HUES64 (cell line): ENCODE results near the gene UBE2V1.
"Not testable (repeated sequence)": the region's sequence is repeated elsewhere in the genome, so short reads cannot be mapped to it uniquely, and the experiment has no call there.

Source experiments
- H3K27ac ChIP-seq: 2 replicates; pipeline ENCODE4 v1.7.0; 2013; ENCODE audit warnings: low read depth, low read length, inconsistent platforms
- H3K27me3 ChIP-seq: 2 replicates; pipeline ENCODE4 v1.6.1; 2013; ENCODE audit warnings: mild to moderate bottlenecking, low read length; ENCODE audit not compliant: insufficient read depth
- H3K36me3 ChIP-seq: 2 replicates; pipeline ENCODE4 v1.6.1; 2013; ENCODE audit warnings: mild to moderate bottlenecking, low read length; ENCODE audit not compliant: insufficient read depth
- H3K4me1 ChIP-seq: 2 replicates; pipeline ENCODE4 v1.6.1; 2013; ENCODE audit warnings: mild to moderate bottlenecking, low read length, moderate library complexity; ENCODE audit not compliant: insufficient read depth
- H3K4me3 ChIP-seq: 2 replicates; pipeline ENCODE4 v1.5.1; 2013; ENCODE audit warnings: mild to moderate bottlenecking, low read length, moderate library complexity
- H3K9ac ChIP-seq: 2 replicates; pipeline ENCODE4 v1.6.1; 2013; ENCODE audit warnings: mild to moderate bottlenecking, low read depth, low read length
- H3K9me3 ChIP-seq: 2 replicates; pipeline ENCODE4 v1.6.1; 2013; ENCODE audit warnings: low read depth, low read length; ENCODE audit not compliant: insufficient read depth
- WGBS: fragments of 150-250, 120-280 bp; methylation state at CpG from one replicate; pipeline ENCODE4 v1.1.7; 2013; ENCODE audit warnings: missing lambda C conversion rate; 5-methylcytosine and 5-hydroxymethylcytosine counted together

Gene UBE2V1

GRCh38 chr20:50113420-50114224, 672 bp upstream of the UBE2V1 start:
- Histone ChIP-seq H3K9me3 (no peaks in the 10 kb centered on the region), H3K36me3 (peaks cover 2% of the 10 kb centered on the region; the same call in 1 of the 2 replicates), H3K4me1 (peaks cover 14% of the 10 kb centered on the region; the same call in 1 of the 2 replicates), H3K27me3 (no peaks in the 10 kb centered on the region), H3K27ac (peak overlapping the region; percentile 76), H3K4me3 (peak overlapping the region; percentile 93), H3K9ac (peak overlapping the region; percentile 89)
- 38% methylated on average over 11 of the region's 11 CpGs for WGBS

- H3K27me3 ChIP-seq = no peaks in the 10 kb centered on the region
- peak overlapping the region; percentile 89 for H3K9ac ChIP-seq
- H3K36me3 ChIP-seq = peaks cover 6% of the 10 kb centered on the region; the same call in 1 of the 2 replicates
- H3K27ac ChIP-seq = no peak overlapping the region
- H3K4me3 ChIP-seq = peak overlapping the region; percentile 93
- H3K9me3 ChIP-seq = no peaks in the 10 kb centered on the region
- H3K4me1 ChIP-seq = peaks cover 19% of the 10 kb centered on the region; the same call in 1 of the 2 replicates
- WGBS = 22% methylated on average over 9 of the region's 9 CpGs
Measured at GRCh38 chr20:50111829-50112495, 988 bp downstream of the UBE2V1 start.

- H3K27ac ChIP-seq = no peak overlapping the region
- 70% methylated on average over 10 of the region's 10 CpGs for WGBS
- H3K9ac ChIP-seq = no peak overlapping the region
- peak overlapping the region; percentile 93 for H3K4me3 ChIP-seq
- peaks cover 6% of the 10 kb centered on the region; the same call in 1 of the 2 replicates for H3K36me3 ChIP-seq
- no peaks in the 10 kb centered on the region for H3K27me3 ChIP-seq
- H3K9me3 ChIP-seq = no peaks in the 10 kb centered on the region
- peaks cover 19% of the 10 kb centered on the region; the same call in 1 of the 2 replicates for H3K4me1 ChIP-seq
Measured at GRCh38 chr20:50111120-50111828, 1.7 kb downstream of the UBE2V1 start.

- Histone ChIP-seq H3K9ac (no peak overlapping the region), H3K4me1 (peaks cover 17% of the 10 kb centered on the region; the same call in 1 of the 2 replicates), H3K4me3 (no peak overlapping the region), H3K9me3 (no peaks in the 10 kb centered on the region), H3K27ac (no peak overlapping the region), H3K36me3 (peaks cover 6% of the 10 kb centered on the region; the same call in 1 of the 2 replicates), H3K27me3 (no peaks in the 10 kb centered on the region)
- 84% methylated on average over 4 of the region's 4 CpGs for WGBS
Measured at GRCh38 chr20:50110141-50111047, 2.6 kb downstream of the UBE2V1 start.

- peaks cover 17% of the 10 kb centered on the region; the same call in 1 of the 2 replicates for H3K4me1 ChIP-seq
- H3K27ac ChIP-seq = no peak overlapping the region
- no peak overlapping the region for H3K4me3 ChIP-seq
- 71% methylated on average over 4 of the region's 4 CpGs for WGBS
- H3K9me3 ChIP-seq = no peaks in the 10 kb centered on the region
- H3K9ac ChIP-seq = no peak overlapping the region
- no peaks in the 10 kb centered on the region for H3K27me3 ChIP-seq
- H3K36me3 ChIP-seq = peaks cover 6% of the 10 kb centered on the region; the same call in 1 of the 2 replicates
Measured at GRCh38 chr20:50108556-50109235, 4.3 kb downstream of the UBE2V1 start.

GRCh38 chr20:50107796-50108331, 5.1 kb downstream of the UBE2V1 start:
- no peak overlapping the region for H3K4me3 ChIP-seq
- no peak overlapping the region for H3K27ac ChIP-seq
- H3K9ac ChIP-seq = no peak overlapping the region
- H3K36me3 ChIP-seq = peaks cover 6% of the 10 kb centered on the region; the same call in 1 of the 2 replicates
- peaks cover 17% of the 10 kb centered on the region; the same call in 1 of the 2 replicates for H3K4me1 ChIP-seq
- no peaks in the 10 kb centered on the region for H3K9me3 ChIP-seq
- 86% methylated on average over 6 of the region's 6 CpGs for WGBS
- H3K27me3 ChIP-seq = no peaks in the 10 kb centered on the region

- H3K36me3 ChIP-seq = peaks cover 6% of the 10 kb centered on the region; the same call in 1 of the 2 replicates
- H3K27me3 ChIP-seq = no peaks in the 10 kb centered on the region
- H3K4me3 ChIP-seq = no peak overlapping the region
- 94% methylated on average over 5 of the region's 6 CpGs for WGBS
- H3K27ac ChIP-seq = no peak overlapping the region
- peaks cover 18% of the 10 kb centered on the region; the same call in 1 of the 2 replicates for H3K4me1 ChIP-seq
- no peaks in the 10 kb centered on the region for H3K9me3 ChIP-seq
- H3K9ac ChIP-seq = no peak overlapping the region
Measured at GRCh38 chr20:50107086-50107660, 5.8 kb downstream of the UBE2V1 start.

GRCh38 chr20:50106669-50107068, 6.3 kb downstream of the UBE2V1 start:
- 89% methylated on average over 5 of the region's 5 CpGs for WGBS
- not testable (repeated sequence) for H3K9ac ChIP-seq, H3K9me3 ChIP-seq, H3K27ac ChIP-seq, H3K4me3 ChIP-seq, H3K27me3 ChIP-seq, H3K36me3 ChIP-seq
- H3K4me1 ChIP-seq = peaks cover 22% of the 10 kb centered on the region

- 93% methylated on average over 12 of the region's 15 CpGs for WGBS
- H3K27ac ChIP-seq, H3K4me3 ChIP-seq, H3K9me3 ChIP-seq, H3K9ac ChIP-seq, H3K36me3 ChIP-seq, H3K27me3 ChIP-seq: not testable (repeated sequence)
- H3K4me1 ChIP-seq = peaks cover 22% of the 10 kb centered on the region
Measured at GRCh38 chr20:50103464-50104107, 9.4 kb downstream of the UBE2V1 start.
